SU-DHL-6 (cell line): ENCODE measurements around the gene ALG11.

Experiments
- CTCF ChIP-seq: fragments of 200-600 bp; sonication (generic); IDR thresholded peaks from one replicate; pipeline ENCODE4 v1.5.1; 2017; ENCODE audit warnings: antibody characterized with exemption, mild to moderate bottlenecking, low read length, moderate library complexity; ENCODE audit not compliant: insufficient read depth, poor library complexity, severe bottlenecking
- EZH2phosphoT487 ChIP-seq: fragments of 200-600 bp; sonication (generic), shearing (Covaris generic); conservative IDR thresholded peaks from 2 replicates; pipeline ENCODE4 v1.6.1; 2018; ENCODE audit warnings: mild to moderate bottlenecking, antibody characterized with exemption, low read length, moderate library complexity, mixed read lengths

GRCh38 chr13:51967482-51968446 is 44.4 kb upstream of the ALG11 start:
- TF ChIP-seq CTCF (no peak), EZH2phosphoT487 (no peak)
